IMR-90 (cell line): Measurements from ENCODE around the gene DNAJC3. TPM values are rescaled to one million over a fixed set of nuclear protein-coding genes. Genes with fewer than 3 reads are reported as not detected.

Source experiments
- ATAC-seq: fragments of 200-7000 bp; cut with Tn5 transposase; 2 replicates; pipeline ENCODE4 v1.9.1; 2020; ENCODE audit warnings: low read depth, mild to moderate bottlenecking, moderate library complexity
- BruUV-seq: library from RNA; stranded (reverse); fragments of 400-500 nt; replicated peaks from 2 replicates; lab custom pipeline; 2021; lab: Mats Ljungman, UMichigan
- CTCF ChIA-PET: fragments of 300-600 bp; formaldehyde crosslinking; extraction: SDS; loops from one replicate; lab custom pipeline; 2021; ENCODE audit warnings: antibody characterized with exemption; lab: Yijun Ruan, JAX
- POLR2A ChIA-PET: fragments of 300-600 bp; sonication (Branson Sonifier 250); formaldehyde crosslinking; loops from one replicate; lab custom pipeline; 2022; ENCODE audit warnings: antibody characterized with exemption; ENCODE audit not compliant: unreplicated experiment; lab: Charles Lee
- DNase-seq: peaks from one replicate; pipeline ENCODE4 v3.0.0; 2013
- H2AFZ ChIP-seq: replicated peaks from 2 replicates; pipeline ENCODE3; 2013; ENCODE audit warnings: low read length, mild to moderate bottlenecking; ENCODE audit not compliant: poor library complexity
- H2AK5ac ChIP-seq: 2 replicates; pipeline ENCODE4 v1.6.1; 2013; ENCODE audit warnings: low read depth, low read length, inconsistent platforms
- H2AK9ac ChIP-seq: replicated peaks from 2 replicates; pipeline ENCODE3; 2013; ENCODE audit warnings: mild to moderate bottlenecking, low read depth, low read length, moderate library complexity; ENCODE audit not compliant: poor library complexity
- H2BK120ac ChIP-seq: 2 replicates; pipeline ENCODE4 v1.6.1; 2013; ENCODE audit warnings: low read depth, low read length, inconsistent platforms
- H2BK15ac ChIP-seq: 3 replicates; pipeline ENCODE4 v1.6.1; 2013; ENCODE audit warnings: low read depth, low read length, inconsistent platforms
- H2BK20ac ChIP-seq: 2 replicates; pipeline ENCODE4 v1.6.1; 2013; ENCODE audit warnings: low read depth, mild to moderate bottlenecking, inconsistent platforms, low read length, moderate library complexity
- H2BK5ac ChIP-seq: 2 replicates; pipeline ENCODE4 v1.6.1; 2013; ENCODE audit warnings: mild to moderate bottlenecking, low read depth, low read length, inconsistent platforms; ENCODE audit not compliant: poor library complexity, severe bottlenecking
- H3K14ac ChIP-seq: replicated peaks from 2 replicates; pipeline ENCODE4 v1.6.1; 2013; ENCODE audit warnings: low read depth, low read length, inconsistent platforms
- H3K18ac ChIP-seq: 2 replicates; pipeline ENCODE4 v1.6.1; 2013; ENCODE audit warnings: low read depth, low read length, control low read depth
- H3K23ac ChIP-seq: 2 replicates; pipeline ENCODE4 v1.6.1; 2013; ENCODE audit warnings: low read depth, low read length, inconsistent platforms
- H3K27ac ChIP-seq: 2 replicates; pipeline ENCODE4 v1.5.1; 2013; ENCODE audit warnings: mild to moderate bottlenecking, control low read depth, low read length; ENCODE audit not compliant: insufficient read depth
- H3K27me3 ChIP-seq: 2 replicates; pipeline ENCODE4 v1.6.1; 2013; ENCODE audit warnings: low read length; ENCODE audit not compliant: control insufficient read depth, insufficient read depth
- H3K36me3 ChIP-seq: 2 replicates; pipeline ENCODE4 v1.6.1; 2013; ENCODE audit warnings: low read length, mixed read lengths; ENCODE audit not compliant: control insufficient read depth, insufficient read depth
- H3K4ac ChIP-seq: 2 replicates; pipeline ENCODE4 v1.6.1; 2013; ENCODE audit warnings: low read depth, low read length, inconsistent platforms
- H3K4me1 ChIP-seq: 2 replicates; pipeline ENCODE4 v1.6.1; 2013; ENCODE audit warnings: low read length, mixed read lengths; ENCODE audit not compliant: control insufficient read depth, insufficient read depth
- H3K4me2 ChIP-seq: 2 replicates; pipeline ENCODE4 v1.6.1; 2013; ENCODE audit warnings: low read depth, mild to moderate bottlenecking, control low read depth, low read length, moderate library complexity
- H3K4me3 ChIP-seq: 2 replicates; pipeline ENCODE4 v1.5.1; 2013; ENCODE audit warnings: low read depth, mild to moderate bottlenecking, control low read depth, low read length, moderate library complexity; ENCODE audit not compliant: insufficient read depth
- H3K56ac ChIP-seq: 2 replicates; pipeline ENCODE4 v1.6.1; 2013; ENCODE audit warnings: low read length, inconsistent platforms; ENCODE audit not compliant: insufficient read depth; ENCODE audit errors: extremely low read depth
- H3K79me1 ChIP-seq, 2 experiments: 2 replicates each; pipeline ENCODE4 v1.6.1; 2013; ENCODE audit warnings: low read length in 2 of 2, inconsistent platforms in 1 of 2, low read depth in 1 of 2
- H3K9ac ChIP-seq: 2 replicates; pipeline ENCODE4 v1.6.1; 2013; ENCODE audit warnings: low read depth, low read length, control low read depth
- H3K9me1 ChIP-seq: 2 replicates; pipeline ENCODE4 v1.6.1; 2013; ENCODE audit warnings: low read length, inconsistent platforms; ENCODE audit not compliant: insufficient read depth
- H3K9me3 ChIP-seq: 2 replicates; pipeline ENCODE4 v1.6.1; 2013; ENCODE audit warnings: low read length; ENCODE audit not compliant: control insufficient read depth, insufficient read depth
- H4K20me1 ChIP-seq: 2 replicates; pipeline ENCODE4 v1.6.1; 2013; ENCODE audit warnings: low read length, inconsistent platforms; ENCODE audit not compliant: insufficient read depth
- H4K5ac ChIP-seq: 2 replicates; pipeline ENCODE4 v1.6.1; 2013; ENCODE audit warnings: mild to moderate bottlenecking, low read depth, low read length, control low read depth
- H4K8ac ChIP-seq, 2 experiments: 2 replicates each; pipeline ENCODE4 v1.6.1; 2013; ENCODE audit warnings: low read depth in 2 of 2, low read length in 2 of 2, control low read depth in 1 of 2, inconsistent platforms in 1 of 2
- H4K91ac ChIP-seq: 2 replicates; pipeline ENCODE4 v1.6.1; 2013; ENCODE audit warnings: low read depth, low read length, inconsistent platforms; ENCODE audit not compliant: insufficient read depth
- BHLHE40 ChIP-seq: fragments of 150-350 bp; IDR thresholded peaks from 2 replicates; pipeline ENCODE4 v1.6.1; 2016; ENCODE audit warnings: mild to moderate bottlenecking, low read depth, low read length
- CEBPB ChIP-seq: IDR thresholded peaks from 2 replicates; pipeline ENCODE4 v1.6.1; 2012; ENCODE audit warnings: low read depth, low read length, improper control_type of control experiment
- FOS ChIP-seq: fragments of 150-350 bp; IDR thresholded peaks from 2 replicates; pipeline ENCODE4 v1.6.1; 2016; ENCODE audit warnings: low read depth, low read length
- MAFK ChIP-seq: IDR thresholded peaks from 2 replicates; pipeline ENCODE4 v1.6.1; 2012; ENCODE audit warnings: low read depth, low read length, improper control_type of control experiment
- MAZ ChIP-seq: IDR thresholded peaks from 2 replicates; pipeline ENCODE4 v1.6.1; 2012; ENCODE audit warnings: low read depth, mild to moderate bottlenecking, low read length, improper control_type of control experiment, moderate library complexity, borderline replicate concordance
- POLR2A ChIP-seq: IDR thresholded peaks from 2 replicates; pipeline ENCODE4 v1.6.1; 2012; ENCODE audit warnings: mild to moderate bottlenecking, low read depth, low read length
- RAD21 ChIP-seq: IDR thresholded peaks from 2 replicates; pipeline ENCODE4 v1.6.1; 2012; ENCODE audit warnings: low read length, improper control_type of control experiment
- WGBS, 2 experiments: methylation state at CpG; one replicate each; pipeline versions ENCODE4 v1.1.5 to v1.1.7; 2013; ENCODE audit warnings: missing lambda C conversion rate in 2 of 2; ENCODE audit not compliant: insufficient read length in 1 of 2; ENCODE audit errors: extremely low coverage in 2 of 2; 5-methylcytosine and 5-hydroxymethylcytosine counted together
- dilution Hi-C: fragments of 300-500 bp; cut with HindIII; formaldehyde crosslinking; loops from one replicate; pipeline ENCODE4 v1.14.3; 2018; ENCODE audit warnings: low sequenced_read_pairs; ENCODE audit not compliant: unreplicated experiment
- in situ Hi-C: fragments of 300-500 bp; cut with MboI; formaldehyde crosslinking; loops from 3 replicates; pipeline ENCODE4 v1.14.3; 2019; ENCODE audit warnings: low sequenced_read_pairs, inconsistent platforms, mixed read lengths
- intact Hi-C: fragments of 100-400 bp; cut with micrococcal nuclease; formaldehyde crosslinking; loops from 2 replicates; pipeline ENCODE4 v1.10.0; 2022
- polyA plus RNA-seq, 3 experiments: library from polyadenylated mRNA; depleted of rRNA; stranded (reverse); fragments of >200 nt; gene quantifications; 2 replicates each; pipeline ENCODE4 v1.2.3, GENCODE V29; 2012; ENCODE audit warnings: low replicate concordance in 1 of 3
- total RNA-seq: library from RNA; depleted of rRNA; stranded (reverse); fragments of >200 nt; gene quantifications from 2 replicates; pipeline ENCODE4 v1.2.3, GENCODE V29; 2012

DNAJC3 gene
- total and polyA plus RNA-seq, 2 of the 4 experiments (the other 2 are of a cell fraction) = 10.7 to 28.5 TPM

- Histone ChIP-seq H3K9me3 (no peaks in the 10 kb centered on the region), H3K4me1 (peaks cover 6% of the 10 kb centered on the region), H2AK5ac (no peak overlapping the region), H3K4ac (no peak overlapping the region), H2AK9ac (no peak overlapping the region), H3K23ac (no peak overlapping the region), H3K9ac (no peak overlapping the region), H4K20me1 (peaks cover 9% of the 10 kb centered on the region; the same call in 1 of the 2 replicates), H2BK120ac (no peak overlapping the region), H3K14ac (no peak overlapping the region), H3K9me1 (peaks cover 6% of the 10 kb centered on the region), H3K79me1 (peaks cover 10 to 21% of the 10 kb centered on the region in 2 experiments; a peak in 3 of 4 replicates), H3K36me3 (peaks cover 3% of the 10 kb centered on the region; the same call in 1 of the 2 replicates), H4K91ac (no peak overlapping the region), H3K27me3 (no peaks in the 10 kb centered on the region), H2BK5ac (no peak overlapping the region), H2AFZ (no peak overlapping the region), H2BK20ac (no peak overlapping the region), H3K4me3 (no peak overlapping the region), H4K8ac (no peak overlapping the region), H3K27ac (no peak overlapping the region), H3K56ac (no peak overlapping the region), H4K5ac (no peak overlapping the region), H3K18ac (no peak overlapping the region), H2BK15ac (no peak overlapping the region), H3K4me2 (no peak overlapping the region)
- TF ChIP-seq FOS (no peak), CEBPB (no peak), MAFK (no peak), MAZ (no peak), POLR2A (no peak), BHLHE40 (no peak), RAD21 (no peak)
- no TSS peak for BruUV-seq
- DNase-seq = no peak
- WGBS, 2 experiments = no CpG with 5 or more reads among the region's 1 CpG
- in situ Hi-C loops (no loop called here), dilution Hi-C loops (no loop called here), intact Hi-C loops (loop anchor here (10.0 kb wide), 1 partner anchor 105 kb away; the partner anchor contains the start of gene DNAJC3)
- POLR2A ChIA-PET = no interaction called here
- CTCF ChIA-PET = no interaction called here
- no peak for ATAC-seq
Measured at GRCh38 chr13:95779522-95779921, 102.6 kb downstream of the DNAJC3 start.
